Measurements from ENCODE around the gene RBM23. TPM values are rescaled to one million over a fixed set of nuclear protein-coding genes. Genes with fewer than 3 reads are reported as not detected.

RBM23 gene
- total RNA-seq, 2 donors from 2014 or later: 52.0 to 68.6 TPM

DNA sequence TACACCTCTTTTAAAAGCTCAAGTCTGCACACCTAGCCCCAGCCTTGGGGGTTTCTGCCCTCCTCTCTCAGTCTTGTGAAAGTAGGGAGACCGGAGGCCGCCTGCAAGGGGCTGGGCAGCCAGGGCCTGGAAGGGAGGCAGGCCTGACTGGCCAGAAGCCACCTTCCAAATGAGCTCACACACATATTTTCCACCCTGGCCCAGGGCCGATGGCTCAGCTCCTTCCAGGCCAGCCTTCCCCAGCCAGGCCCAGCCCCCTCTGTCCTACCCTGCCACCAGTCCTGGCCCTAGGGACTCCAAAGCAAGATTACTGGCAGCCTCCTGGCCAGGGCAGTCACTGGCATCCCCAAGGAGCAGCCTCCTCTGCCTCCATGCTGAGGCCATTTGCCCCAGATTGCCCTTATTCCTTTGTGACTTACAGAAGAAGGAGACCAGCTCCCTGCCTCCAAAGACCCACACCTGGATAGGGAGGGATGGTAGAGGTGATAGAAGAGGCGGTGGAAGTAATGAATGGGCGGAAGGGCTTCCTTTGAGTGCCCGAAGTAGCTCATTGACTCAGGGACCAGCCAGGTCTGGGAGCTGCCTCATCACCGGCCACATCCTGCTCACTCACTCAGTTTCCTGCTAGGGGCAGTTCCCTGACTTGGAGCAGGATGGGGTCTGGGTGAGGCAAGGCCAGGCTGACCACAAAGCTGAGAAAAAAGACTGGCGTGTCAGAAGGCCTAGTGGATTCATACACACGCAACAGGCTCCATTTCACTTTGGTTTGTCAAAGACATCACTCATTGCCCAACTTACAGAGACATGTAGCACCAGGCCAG lies 67.8 kb downstream of the RBM23 start:
- Mint-ChIP-seq H3K4me1 (peaks cover 22% of the 10 kb centered on the region), H3K27ac (no peak overlapping the region), H3K4me3 (no peak overlapping the region), H3K9me3 (no peaks in the 10 kb centered on the region), H3K27me3 (ENCODE audit: insufficient read depth) (no peaks in the 10 kb centered on the region), H3K36me3 (ENCODE audit: low read depth) (peaks cover 3% of the 10 kb centered on the region)
- 94 to 100% methylated on average over 5 to 9 of the region's 9 CpGs for WGBS, 2 experiments (ENCODE audit: insufficient coverage in 1 of 2, insufficient read length in 1 of 2)
- no peak for DNase-seq
- Histone ChIP-seq H3K27me3 (ENCODE audit: control insufficient read depth, insufficient read depth, low read length, poor library complexity, severe bottlenecking) (no peaks in the 10 kb centered on the region), H3K4me3 (ENCODE audit: low read length) (no peak overlapping the region), H3K4me1 (ENCODE audit: control insufficient read depth, insufficient read depth, low read length) (peaks cover 3% of the 10 kb centered on the region), H3K36me3 (ENCODE audit: control insufficient read depth, insufficient read depth, low read length) (peaks cover 6% of the 10 kb centered on the region), H3K9me3 (ENCODE audit: control insufficient read depth, low read length) (no peaks in the 10 kb centered on the region), H3K9ac (ENCODE audit: extremely low read depth, low read length, poor library complexity, severe bottlenecking) (no peak overlapping the region), H3K27ac (ENCODE audit: low read depth, low read length) (no peak overlapping the region)
- TF ChIP-seq CTCF (conservative IDR thresholded peaks at IDR 0.05): no peak

- no peak overlapping the region for H3K27ac Mint-ChIP-seq
- H3K9me3 Mint-ChIP-seq: no peaks in the 10 kb centered on the region
- H3K27ac ChIP-seq (ENCODE audit: low read depth, low read length): no peak overlapping the region
- H3K4me1 ChIP-seq (ENCODE audit: control insufficient read depth, insufficient read depth, low read length): peaks cover 3% of the 10 kb centered on the region
- H3K36me3 Mint-ChIP-seq (ENCODE audit: low read depth): peaks cover 21% of the 10 kb centered on the region
- H3K36me3 ChIP-seq (ENCODE audit: control insufficient read depth, insufficient read depth, low read length): peaks cover 19% of the 10 kb centered on the region
- no peaks in the 10 kb centered on the region for H3K9me3 ChIP-seq (ENCODE audit: control insufficient read depth, low read length)
- peak; percentile 66 for DNase-seq
- no peaks in the 10 kb centered on the region for H3K27me3 ChIP-seq (ENCODE audit: control insufficient read depth, insufficient read depth, low read length, poor library complexity, severe bottlenecking)
- TF ChIP-seq CTCF (conservative IDR thresholded peaks at IDR 0.05): no peak
- H3K4me3 ChIP-seq (ENCODE audit: low read length): no peak overlapping the region
- H3K27me3 Mint-ChIP-seq (ENCODE audit: insufficient read depth): no peaks in the 10 kb centered on the region
- no peak overlapping the region for H3K4me3 Mint-ChIP-seq
- H3K9ac ChIP-seq (ENCODE audit: extremely low read depth, low read length, poor library complexity, severe bottlenecking): no peak overlapping the region
- WGBS, 2 experiments (ENCODE audit: insufficient coverage in 1 of 2, insufficient read length in 1 of 2): 85 to 90% methylated on average over 8 to 16 of the region's 19 CpGs
- peaks cover 22% of the 10 kb centered on the region for H3K4me1 Mint-ChIP-seq
These were observed 69.6 kb downstream of the RBM23 start for GRCh38 chr14:22849212-22849819.

GRCh38 chr14:22848351-22849164 lies 70.4 kb downstream of the RBM23 start:
- TF ChIP-seq CTCF (conservative IDR thresholded peaks at IDR 0.05): no peak
- WGBS, 2 experiments (ENCODE audit: insufficient coverage in 1 of 2, insufficient read length in 1 of 2): 67 to 79% methylated on average over 2 to 12 of the region's 12 CpGs
- H3K4me3 ChIP-seq (ENCODE audit: low read length): no peak overlapping the region
- H3K9me3 ChIP-seq (ENCODE audit: control insufficient read depth, low read length): no peaks in the 10 kb centered on the region
- H3K9ac ChIP-seq (ENCODE audit: extremely low read depth, low read length, poor library complexity, severe bottlenecking): no peak overlapping the region
- Mint-ChIP-seq H3K4me3 (no peak overlapping the region), H3K36me3 (ENCODE audit: low read depth) (peaks cover 29% of the 10 kb centered on the region), H3K4me1 (peaks cover 22% of the 10 kb centered on the region), H3K27me3 (ENCODE audit: insufficient read depth) (no peaks in the 10 kb centered on the region), H3K9me3 (no peaks in the 10 kb centered on the region), H3K27ac (peak overlapping the region; percentile 61)
- no peaks in the 10 kb centered on the region for H3K27me3 ChIP-seq (ENCODE audit: control insufficient read depth, insufficient read depth, low read length, poor library complexity, severe bottlenecking)
- DNase-seq: peak; percentile 69
- H3K4me1 ChIP-seq (ENCODE audit: control insufficient read depth, insufficient read depth, low read length): peaks cover 3% of the 10 kb centered on the region
- H3K36me3 ChIP-seq (ENCODE audit: control insufficient read depth, insufficient read depth, low read length): peaks cover 23% of the 10 kb centered on the region
- peak overlapping the region; percentile 51 for H3K27ac ChIP-seq (ENCODE audit: low read depth, low read length)

Data from endodermal cell (in vitro differentiated cells).